MM.1S (cell line): ENCODE measurements around the gene GPATCH2.
"Not testable (repeated sequence)": the region's sequence is repeated elsewhere in the genome, so short reads cannot be mapped to it uniquely, and the experiment has no call there.

Experiments
- DNase-seq: peaks from one replicate; pipeline ENCODE4 v3.0.0-alpha.2; 2015
- H2AFZ ChIP-seq: fragments of 300-600 bp; sonication (generic); 2 replicates; pipeline ENCODE4 v1.6.0; 2016; ENCODE audit warnings: antibody characterized with exemption, low read length
- H3F3A ChIP-seq: fragments of 300-600 bp; sonication (generic); 2 replicates; pipeline ENCODE4 v1.6.1; 2016; ENCODE audit warnings: mild to moderate bottlenecking, antibody characterized with exemption, low read length, moderate library complexity, mixed read lengths; ENCODE audit not compliant: insufficient read depth
- H3K27ac ChIP-seq: fragments of 300-600 bp; sonication (generic); 2 replicates; pipeline ENCODE4 v1.5.1; 2016; ENCODE audit warnings: mild to moderate bottlenecking, low read length
- H3K27me3 ChIP-seq: fragments of 300-600 bp; sonication (generic); replicated peaks from 2 replicates; pipeline ENCODE4 v1.6.0; 2016; ENCODE audit warnings: low read length; ENCODE audit not compliant: insufficient read depth
- H3K36me3 ChIP-seq: fragments of 300-600 bp; sonication (generic); replicated peaks from 2 replicates; pipeline ENCODE4 v1.6.1; 2016; ENCODE audit warnings: mild to moderate bottlenecking, low read length, mixed read lengths; ENCODE audit not compliant: insufficient read depth
- H3K4me1 ChIP-seq: fragments of 300-600 bp; sonication (generic); 2 replicates; pipeline ENCODE4 v1.6.1; 2016; ENCODE audit warnings: low read length, mixed read lengths
- H3K4me2 ChIP-seq: fragments of 300-600 bp; sonication (generic); 2 replicates; pipeline ENCODE4 v1.6.0; 2016; ENCODE audit warnings: low read depth, low read length
- H3K4me3 ChIP-seq: fragments of 300-600 bp; sonication (generic); 2 replicates; pipeline ENCODE4 v1.5.1; 2016; ENCODE audit warnings: low read length, mixed read lengths
- H3K79me2 ChIP-seq: fragments of 300-600 bp; sonication (generic); 2 replicates; pipeline ENCODE4 v1.6.1; 2016; ENCODE audit warnings: mixed run types, low read length, mixed read lengths
- H3K9ac ChIP-seq: fragments of 300-600 bp; sonication (generic); 2 replicates; pipeline ENCODE4 v1.6.1; 2016; ENCODE audit warnings: low read length, mixed read lengths
- H3K9me2 ChIP-seq: fragments of 300-600 bp; sonication (generic); replicated peaks from 2 replicates; pipeline ENCODE4 v1.6.1; 2016; ENCODE audit warnings: mild to moderate bottlenecking, low read length, mixed read lengths; ENCODE audit not compliant: insufficient read depth
- H3K9me3 ChIP-seq: fragments of 300-600 bp; sonication (generic); replicated peaks from 2 replicates; pipeline ENCODE4 v1.6.1; 2016; ENCODE audit warnings: mild to moderate bottlenecking, low read length, mixed read lengths; ENCODE audit not compliant: insufficient read depth
- H4K20me1 ChIP-seq: fragments of 300-600 bp; sonication (generic); 2 replicates; pipeline ENCODE4 v1.6.1; 2016; ENCODE audit warnings: mild to moderate bottlenecking, low read length, moderate library complexity, mixed read lengths; ENCODE audit not compliant: insufficient read depth
- EZH2 ChIP-seq: fragments of 300-600 bp; sonication (generic); optimal IDR thresholded peaks from 2 replicates; pipeline ENCODE3; 2017; ENCODE audit warnings: low read depth, mild to moderate bottlenecking, antibody characterized with exemption, low read length, mixed read lengths
- EZH2phosphoT487 ChIP-seq: fragments of 300-600 bp; sonication (generic); IDR thresholded peaks from 2 replicates; pipeline ENCODE4 v1.6.1; 2018; ENCODE audit warnings: antibody characterized with exemption, low read length
- TF ChIP-seq, protein P1 (sequence below): fragments of 300-600 bp; sonication (generic); IDR thresholded peaks from 2 replicates; pipeline ENCODE4 v1.5.1; 2016; ENCODE audit warnings: antibody characterized with exemption, low read length, mixed read lengths

The GPATCH2 gene

DNA sequence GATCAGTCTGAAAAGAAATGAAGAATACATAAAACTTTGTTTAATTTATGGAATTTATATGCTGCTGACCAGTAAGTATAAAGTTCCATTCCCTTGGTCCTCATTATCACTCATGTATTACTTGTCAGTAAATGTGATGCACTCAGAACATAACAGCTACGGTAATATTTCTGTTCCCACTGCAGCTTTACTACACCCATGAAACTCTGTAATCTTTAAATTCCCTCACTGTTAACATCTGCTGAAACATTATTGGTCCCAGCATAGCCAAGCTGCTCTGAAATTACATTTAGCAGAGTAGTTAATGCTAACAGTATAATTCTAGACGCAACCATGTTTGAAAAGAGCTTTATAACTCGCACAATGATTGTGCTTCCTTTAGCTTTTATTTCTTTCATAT lies 238.4 kb downstream of the GPATCH2 start:
- no peak overlapping the region for H2AFZ ChIP-seq
- no peaks in the 10 kb centered on the region for H3K79me2 ChIP-seq
- no peak for TF ChIP-seq EZH2
- TF ChIP-seq, protein P1, sequence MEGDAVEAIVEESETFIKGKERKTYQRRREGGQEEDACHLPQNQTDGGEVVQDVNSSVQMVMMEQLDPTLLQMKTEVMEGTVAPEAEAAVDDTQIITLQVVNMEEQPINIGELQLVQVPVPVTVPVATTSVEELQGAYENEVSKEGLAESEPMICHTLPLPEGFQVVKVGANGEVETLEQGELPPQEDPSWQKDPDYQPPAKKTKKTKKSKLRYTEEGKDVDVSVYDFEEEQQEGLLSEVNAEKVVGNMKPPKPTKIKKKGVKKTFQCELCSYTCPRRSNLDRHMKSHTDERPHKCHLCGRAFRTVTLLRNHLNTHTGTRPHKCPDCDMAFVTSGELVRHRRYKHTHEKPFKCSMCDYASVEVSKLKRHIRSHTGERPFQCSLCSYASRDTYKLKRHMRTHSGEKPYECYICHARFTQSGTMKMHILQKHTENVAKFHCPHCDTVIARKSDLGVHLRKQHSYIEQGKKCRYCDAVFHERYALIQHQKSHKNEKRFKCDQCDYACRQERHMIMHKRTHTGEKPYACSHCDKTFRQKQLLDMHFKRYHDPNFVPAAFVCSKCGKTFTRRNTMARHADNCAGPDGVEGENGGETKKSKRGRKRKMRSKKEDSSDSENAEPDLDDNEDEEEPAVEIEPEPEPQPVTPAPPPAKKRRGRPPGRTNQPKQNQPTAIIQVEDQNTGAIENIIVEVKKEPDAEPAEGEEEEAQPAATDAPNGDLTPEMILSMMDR = no peak
- no peak for TF ChIP-seq EZH2phosphoT487
- H3K4me1 ChIP-seq = no peaks in the 10 kb centered on the region
- no peaks in the 10 kb centered on the region for H4K20me1 ChIP-seq
- DNase-seq = no peak
- H3K9me3 ChIP-seq = no peaks in the 10 kb centered on the region
- H3K9me2 ChIP-seq = no peaks in the 10 kb centered on the region
- H3F3A ChIP-seq = no peaks in the 10 kb centered on the region
- H3K27ac ChIP-seq = no peak overlapping the region
- H3K27me3 ChIP-seq = no peaks in the 10 kb centered on the region
- H3K9ac ChIP-seq = no peak overlapping the region
- H3K4me3 ChIP-seq = no peak overlapping the region
- H3K4me2 ChIP-seq = no peak overlapping the region
- no peaks in the 10 kb centered on the region for H3K36me3 ChIP-seq

DNA sequence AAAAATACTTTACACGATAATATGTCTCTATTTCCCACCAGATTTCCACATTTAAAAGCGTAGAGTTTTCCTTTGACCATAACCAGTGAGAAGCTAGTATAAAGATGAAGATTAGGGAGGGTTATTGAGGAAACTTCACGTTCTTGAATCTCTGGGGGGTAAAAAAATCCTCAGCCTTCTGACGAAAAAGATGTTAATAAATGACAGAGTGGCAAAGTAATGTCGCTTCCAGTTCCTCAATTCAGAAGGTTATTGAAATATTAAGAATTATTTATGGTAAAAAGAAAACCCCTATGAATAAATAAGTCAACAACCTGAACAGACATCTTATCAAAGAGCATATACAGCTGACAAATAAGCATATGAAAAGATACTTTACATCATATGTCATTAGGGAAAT lies 241.0 kb downstream of the GPATCH2 start:
- Histone ChIP-seq H2AFZ (no peak overlapping the region), H3F3A (no peaks in the 10 kb centered on the region), H3K4me2 (no peak overlapping the region), H4K20me1 (no peaks in the 10 kb centered on the region), H3K79me2 (no peaks in the 10 kb centered on the region), H3K9me3 (no peaks in the 10 kb centered on the region), H3K4me3 (no peak overlapping the region), H3K27me3 (no peaks in the 10 kb centered on the region), H3K9me2 (no peaks in the 10 kb centered on the region), H3K9ac (no peak overlapping the region), H3K4me1 (no peaks in the 10 kb centered on the region), H3K36me3 (no peaks in the 10 kb centered on the region), H3K27ac (no peak overlapping the region)
- no peak for DNase-seq
- no peak for TF ChIP-seq EZH2phosphoT487

DNA sequence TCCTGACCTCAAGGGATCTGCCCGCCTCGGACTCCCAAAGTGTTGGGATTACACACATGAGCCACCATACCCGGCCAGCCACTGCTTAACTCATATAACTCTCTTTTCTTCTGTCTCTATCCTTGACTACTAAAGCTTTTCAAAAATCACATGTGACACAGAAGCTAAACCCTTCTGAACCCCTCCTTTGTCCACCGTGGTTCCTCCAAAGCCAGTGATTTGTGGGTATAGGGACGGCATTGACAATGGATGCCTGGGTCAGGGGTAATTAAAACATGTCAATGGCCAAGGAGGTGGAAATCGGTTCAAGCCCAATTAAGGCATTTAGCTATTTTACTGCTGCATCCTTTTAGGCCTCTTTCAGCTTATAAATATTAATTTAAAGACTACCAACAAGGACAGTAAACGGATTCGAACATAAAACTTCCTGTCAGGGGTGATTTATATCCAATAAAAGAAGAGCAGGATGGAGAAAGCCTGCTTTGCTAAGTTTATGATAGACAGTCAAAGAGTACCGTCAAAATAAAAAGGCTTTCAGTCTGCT lies 242.3 kb downstream of the GPATCH2 start:
- Histone ChIP-seq H3K4me2 (no peak overlapping the region), H3K4me3 (no peak overlapping the region)

DNA sequence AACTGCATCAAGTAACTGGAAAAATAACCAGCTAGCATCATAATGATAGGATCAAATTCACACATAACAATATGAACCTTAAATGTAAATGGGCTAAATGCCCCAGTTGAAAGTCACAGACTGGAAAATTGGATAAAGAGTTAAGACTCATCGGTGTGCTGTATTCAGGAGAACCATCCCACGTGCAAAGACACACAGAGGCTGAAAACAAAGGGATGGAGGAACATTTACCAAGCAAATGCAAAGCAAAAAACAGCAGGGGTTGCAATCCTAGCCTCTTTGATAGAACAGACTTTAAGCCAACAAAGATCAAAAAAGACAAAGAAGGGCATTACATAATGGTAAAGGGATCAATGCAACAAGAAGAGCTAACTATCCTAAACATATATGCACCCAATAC lies 249.1 kb downstream of the GPATCH2 start:
- not testable (repeated sequence) for H3K27ac ChIP-seq, H3K27me3 ChIP-seq, H3K4me2 ChIP-seq, H4K20me1 ChIP-seq, H3K4me3 ChIP-seq, H3K9me3 ChIP-seq, H3K36me3 ChIP-seq, H3K79me2 ChIP-seq, H3K9ac ChIP-seq, H3F3A ChIP-seq, H3K4me1 ChIP-seq, H2AFZ ChIP-seq, DNase-seq, H3K9me2 ChIP-seq

More for the DNA sequence above, 242.3 kb downstream of the GPATCH2 start:
- TF ChIP-seq EZH2phosphoT487 (no peak), EZH2 (no peak)
- TF ChIP-seq, protein P1 = no peak
- Histone ChIP-seq H3K36me3 (no peaks in the 10 kb centered on the region), H3K4me1 (no peaks in the 10 kb centered on the region), H3K9ac (no peak overlapping the region), H3F3A (no peaks in the 10 kb centered on the region), H3K9me2 (no peaks in the 10 kb centered on the region), H3K9me3 (no peaks in the 10 kb centered on the region), H3K79me2 (no peaks in the 10 kb centered on the region), H3K27me3 (no peaks in the 10 kb centered on the region), H3K27ac (no peak overlapping the region), H4K20me1 (no peaks in the 10 kb centered on the region), H2AFZ (no peak overlapping the region)
- no peak for DNase-seq

DNA sequence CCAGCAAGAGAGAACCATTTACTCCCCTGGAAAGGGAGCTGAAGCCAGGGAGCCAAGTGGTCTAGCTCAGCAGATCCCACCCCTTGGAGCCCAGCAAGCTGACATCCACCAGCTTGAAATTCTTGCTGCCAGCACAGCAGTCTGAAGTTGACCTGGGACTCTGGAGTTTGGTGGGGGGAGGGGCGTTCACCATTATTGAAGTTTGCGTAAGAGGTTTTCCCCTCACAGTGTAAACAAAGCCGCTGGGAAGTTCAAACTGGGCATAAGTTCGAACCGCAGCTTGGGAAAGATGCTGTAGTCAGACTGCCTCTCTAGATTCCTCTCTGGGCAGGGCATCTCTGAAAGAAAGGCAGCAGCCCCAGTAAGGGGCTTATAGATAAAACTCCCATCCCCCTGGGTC lies 251.1 kb downstream of the GPATCH2 start:
- not testable (repeated sequence) for H3F3A ChIP-seq, H3K36me3 ChIP-seq, DNase-seq, H3K79me2 ChIP-seq, H3K27ac ChIP-seq, H3K9me3 ChIP-seq, H3K4me2 ChIP-seq, H3K4me1 ChIP-seq, H3K9me2 ChIP-seq, H2AFZ ChIP-seq, H4K20me1 ChIP-seq, H3K27me3 ChIP-seq, H3K4me3 ChIP-seq, H3K9ac ChIP-seq
